ENCODE measurements around the gene ATXN1.

The ATXN1 gene

GRCh38 chr6:16725145-16725864 lies 36.0 kb downstream of the ATXN1 start:
- no peak overlapping the region for H3K27ac ChIP-seq (ENCODE audit: low read depth, low read length)
- H3K9me2 ChIP-seq (replicated peaks; ENCODE audit: insufficient read depth, low read length), result no peaks in the 10 kb centered on the region
- no peak overlapping the region for H3K4me2 ChIP-seq (ENCODE audit: low read depth, low read length, poor library complexity, severe bottlenecking)
- no peaks in the 10 kb centered on the region for H3K27me3 ChIP-seq (ENCODE audit: low read length)
- H3K36me3 ChIP-seq (ENCODE audit: low read length), result no peaks in the 10 kb centered on the region
- no peaks in the 10 kb centered on the region for H4K20me1 ChIP-seq (ENCODE audit: low read depth, low read length)
- no peaks in the 10 kb centered on the region for H3K79me2 ChIP-seq (ENCODE audit: insufficient read depth, low read length)
- no peak overlapping the region for H3K9ac ChIP-seq (ENCODE audit: low read length)
- no peak overlapping the region for H3K4me3 ChIP-seq (ENCODE audit: insufficient read depth, low read length, poor library complexity, severe bottlenecking)
- no peaks in the 10 kb centered on the region for H3F3A ChIP-seq (ENCODE audit: insufficient read depth)
- no peak overlapping the region for H2AFZ ChIP-seq (ENCODE audit: low read depth, low read length, severe bottlenecking)
- TF ChIP-seq CTCF (IDR thresholded peaks at IDR 0.05; ENCODE audit: insufficient read depth, low read length, poor library complexity, severe bottlenecking), result no peak
- no peak for TF ChIP-seq EZH2phosphoT487 (conservative IDR thresholded peaks at IDR 0.05; ENCODE audit: low read length)
- H3K9me3 ChIP-seq (ENCODE audit: insufficient read depth, low read length), result no peaks in the 10 kb centered on the region

GRCh38 chr6:16723826-16724225 lies 37.4 kb downstream of the ATXN1 start:
- Histone ChIP-seq H3F3A (ENCODE audit: insufficient read depth) (no peaks in the 10 kb centered on the region), H3K4me2 (ENCODE audit: low read depth, low read length, poor library complexity, severe bottlenecking) (no peak overlapping the region), H3K27me3 (ENCODE audit: low read length) (no peaks in the 10 kb centered on the region), H2AFZ (ENCODE audit: low read depth, low read length, severe bottlenecking) (no peak overlapping the region), H3K9me2 (replicated peaks; ENCODE audit: insufficient read depth, low read length) (no peaks in the 10 kb centered on the region), H3K9me3 (ENCODE audit: insufficient read depth, low read length) (no peaks in the 10 kb centered on the region), H3K9ac (ENCODE audit: low read length) (no peak overlapping the region), H3K27ac (ENCODE audit: low read depth, low read length) (no peak overlapping the region), H3K4me3 (ENCODE audit: insufficient read depth, low read length, poor library complexity, severe bottlenecking) (no peak overlapping the region), H4K20me1 (ENCODE audit: low read depth, low read length) (no peaks in the 10 kb centered on the region), H3K79me2 (ENCODE audit: insufficient read depth, low read length) (no peaks in the 10 kb centered on the region), H3K36me3 (ENCODE audit: low read length) (no peaks in the 10 kb centered on the region)
- TF ChIP-seq EZH2phosphoT487 (conservative IDR thresholded peaks at IDR 0.05; ENCODE audit: low read length) (no peak), CTCF (IDR thresholded peaks at IDR 0.05; ENCODE audit: insufficient read depth, low read length, poor library complexity, severe bottlenecking) (no peak)

- Histone ChIP-seq H3F3A (ENCODE audit: insufficient read depth) (no peaks in the 10 kb centered on the region), H3K9ac (ENCODE audit: low read length) (no peak overlapping the region), H3K27me3 (ENCODE audit: low read length) (no peaks in the 10 kb centered on the region), H3K79me2 (ENCODE audit: insufficient read depth, low read length) (no peaks in the 10 kb centered on the region), H4K20me1 (ENCODE audit: low read depth, low read length) (no peaks in the 10 kb centered on the region), H3K36me3 (ENCODE audit: low read length) (no peaks in the 10 kb centered on the region), H3K4me3 (ENCODE audit: insufficient read depth, low read length, poor library complexity, severe bottlenecking) (no peak overlapping the region), H3K9me2 (replicated peaks; ENCODE audit: insufficient read depth, low read length) (no peaks in the 10 kb centered on the region), H3K9me3 (ENCODE audit: insufficient read depth, low read length) (no peaks in the 10 kb centered on the region), H2AFZ (ENCODE audit: low read depth, low read length, severe bottlenecking) (no peak overlapping the region), H3K27ac (ENCODE audit: low read depth, low read length) (no peak overlapping the region), H3K4me2 (ENCODE audit: low read depth, low read length, poor library complexity, severe bottlenecking) (no peak overlapping the region)
- TF ChIP-seq EZH2phosphoT487 (conservative IDR thresholded peaks at IDR 0.05; ENCODE audit: low read length) (no peak), CTCF (IDR thresholded peaks at IDR 0.05; ENCODE audit: insufficient read depth, low read length, poor library complexity, severe bottlenecking) (no peak)
Observed at GRCh38 chr6:16723402-16723801, 37.9 kb downstream of the ATXN1 start.
